Tibial nerve (tissue), 4 donors: ENCODE data around the gene ARHGEF38.

Source experiments
- EP300 ChIP-seq, 2 donors: sonication (generic); formaldehyde crosslinking; IDR thresholded peaks; one replicate each; pipeline ENCODE4 v1.6.1; 2017; ENCODE audit warnings: antibody characterized with exemption in 2 of 2, mild to moderate bottlenecking in 1 of 2
- POLR2A ChIP-seq, 2 donors: fragments of 450-650 bp; IDR thresholded peaks; one replicate each; pipeline ENCODE4 v1.6.1; 2017; ENCODE audit warnings: antibody characterized with exemption in 2 of 2, mild to moderate bottlenecking in 2 of 2, moderate library complexity in 2 of 2
- TF ChIP-seq, protein P1 (sequence below), 5 experiments: fragments of 200-600 bp in 3 of 5; fragments of 450-650 bp in 2 of 5; sonication (generic) in 3 of 5; IDR thresholded peaks; one replicate each; pipeline ENCODE4 v1.5.1; 2016 to 2019; ENCODE audit warnings: antibody characterized with exemption in 5 of 5, mild to moderate bottlenecking in 3 of 5, moderate library complexity in 2 of 5

DNA sequence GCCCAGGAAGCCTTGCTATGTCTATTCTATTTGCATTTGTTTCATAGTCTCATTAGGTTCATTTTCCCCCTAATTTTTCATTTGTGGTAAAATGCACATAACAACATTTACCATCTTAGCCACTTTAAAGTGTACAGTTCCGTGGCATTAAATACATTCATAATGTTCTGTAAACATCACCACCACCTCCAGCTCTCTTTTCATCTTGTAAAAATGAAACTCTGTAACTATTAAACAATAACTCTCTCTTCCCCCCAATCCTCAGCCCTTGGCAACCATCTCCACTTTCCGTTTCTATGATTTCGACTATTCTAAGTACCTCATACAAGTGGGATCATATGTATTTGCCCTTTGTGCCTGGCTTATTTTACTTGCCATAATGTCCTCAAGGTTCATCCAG lies 19.9 kb downstream of the ARHGEF38 start:
- TF ChIP-seq POLR2A (IDR thresholded peaks at IDR 0.05) (no peak), EP300 (IDR thresholded peaks at IDR 0.05) (no peak)
- TF ChIP-seq, protein P1, sequence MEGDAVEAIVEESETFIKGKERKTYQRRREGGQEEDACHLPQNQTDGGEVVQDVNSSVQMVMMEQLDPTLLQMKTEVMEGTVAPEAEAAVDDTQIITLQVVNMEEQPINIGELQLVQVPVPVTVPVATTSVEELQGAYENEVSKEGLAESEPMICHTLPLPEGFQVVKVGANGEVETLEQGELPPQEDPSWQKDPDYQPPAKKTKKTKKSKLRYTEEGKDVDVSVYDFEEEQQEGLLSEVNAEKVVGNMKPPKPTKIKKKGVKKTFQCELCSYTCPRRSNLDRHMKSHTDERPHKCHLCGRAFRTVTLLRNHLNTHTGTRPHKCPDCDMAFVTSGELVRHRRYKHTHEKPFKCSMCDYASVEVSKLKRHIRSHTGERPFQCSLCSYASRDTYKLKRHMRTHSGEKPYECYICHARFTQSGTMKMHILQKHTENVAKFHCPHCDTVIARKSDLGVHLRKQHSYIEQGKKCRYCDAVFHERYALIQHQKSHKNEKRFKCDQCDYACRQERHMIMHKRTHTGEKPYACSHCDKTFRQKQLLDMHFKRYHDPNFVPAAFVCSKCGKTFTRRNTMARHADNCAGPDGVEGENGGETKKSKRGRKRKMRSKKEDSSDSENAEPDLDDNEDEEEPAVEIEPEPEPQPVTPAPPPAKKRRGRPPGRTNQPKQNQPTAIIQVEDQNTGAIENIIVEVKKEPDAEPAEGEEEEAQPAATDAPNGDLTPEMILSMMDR (IDR thresholded peaks at IDR 0.05), result no peak
